VCaP (cell line): Measurements from ENCODE around the gene BSN.

Source experiments
- H3K27ac ChIP-seq: fragments of 450-650 bp; 2 replicates; pipeline ENCODE4 v1.5.1; 2017
- TF ChIP-seq, protein P1 (sequence below): fragments of 450-650 bp; conservative IDR thresholded peaks from 2 replicates; pipeline ENCODE4 v1.5.1; 2017; ENCODE audit warnings: mild to moderate bottlenecking, moderate library complexity

The BSN gene

DNA sequence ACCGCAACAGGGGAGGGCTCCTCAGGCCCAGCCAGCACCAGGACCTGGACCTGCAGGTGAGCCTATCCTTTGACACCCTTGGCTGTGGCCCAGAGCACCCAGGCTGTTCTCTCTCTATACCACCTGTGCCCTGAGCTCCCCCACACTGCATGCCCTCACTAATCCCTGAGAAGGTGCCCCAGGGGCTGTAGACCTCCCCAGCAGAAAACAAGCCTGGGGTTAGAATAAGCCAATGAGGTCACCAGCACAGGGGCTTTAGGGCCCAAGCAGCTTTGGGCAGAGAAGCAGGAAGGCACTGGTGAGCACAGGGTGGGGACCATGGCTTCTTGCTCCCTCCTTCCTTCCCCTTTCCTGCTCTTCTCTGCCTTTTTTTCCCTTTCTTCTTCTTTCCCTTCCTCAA lies 109.6 kb downstream of the BSN start:
- H3K27ac ChIP-seq: no peak overlapping the region
- TF ChIP-seq, protein P1, sequence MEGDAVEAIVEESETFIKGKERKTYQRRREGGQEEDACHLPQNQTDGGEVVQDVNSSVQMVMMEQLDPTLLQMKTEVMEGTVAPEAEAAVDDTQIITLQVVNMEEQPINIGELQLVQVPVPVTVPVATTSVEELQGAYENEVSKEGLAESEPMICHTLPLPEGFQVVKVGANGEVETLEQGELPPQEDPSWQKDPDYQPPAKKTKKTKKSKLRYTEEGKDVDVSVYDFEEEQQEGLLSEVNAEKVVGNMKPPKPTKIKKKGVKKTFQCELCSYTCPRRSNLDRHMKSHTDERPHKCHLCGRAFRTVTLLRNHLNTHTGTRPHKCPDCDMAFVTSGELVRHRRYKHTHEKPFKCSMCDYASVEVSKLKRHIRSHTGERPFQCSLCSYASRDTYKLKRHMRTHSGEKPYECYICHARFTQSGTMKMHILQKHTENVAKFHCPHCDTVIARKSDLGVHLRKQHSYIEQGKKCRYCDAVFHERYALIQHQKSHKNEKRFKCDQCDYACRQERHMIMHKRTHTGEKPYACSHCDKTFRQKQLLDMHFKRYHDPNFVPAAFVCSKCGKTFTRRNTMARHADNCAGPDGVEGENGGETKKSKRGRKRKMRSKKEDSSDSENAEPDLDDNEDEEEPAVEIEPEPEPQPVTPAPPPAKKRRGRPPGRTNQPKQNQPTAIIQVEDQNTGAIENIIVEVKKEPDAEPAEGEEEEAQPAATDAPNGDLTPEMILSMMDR: no peak

DNA sequence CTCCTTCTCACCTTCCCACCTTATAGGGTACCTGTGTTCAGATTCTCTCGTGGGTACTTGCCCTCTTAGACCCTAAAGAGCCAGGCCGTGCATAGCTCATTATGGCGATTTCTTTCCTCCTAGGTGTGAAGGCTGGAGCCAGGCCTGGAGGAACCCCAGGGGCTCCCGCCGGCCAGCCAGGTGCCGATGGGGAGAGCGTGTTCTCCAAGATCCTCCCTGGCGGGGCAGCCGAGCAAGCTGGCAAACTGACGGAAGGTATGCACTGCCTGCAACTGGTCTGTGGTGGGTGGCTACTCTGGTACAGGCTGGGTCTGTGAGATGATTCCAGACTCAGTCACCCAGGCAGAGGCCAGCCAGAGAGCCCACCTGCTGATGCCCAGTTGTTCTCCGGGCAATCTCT lies 110.0 kb downstream of the BSN start:
- H3K27ac ChIP-seq: no peak overlapping the region
- TF ChIP-seq, protein P1: no peak

DNA sequence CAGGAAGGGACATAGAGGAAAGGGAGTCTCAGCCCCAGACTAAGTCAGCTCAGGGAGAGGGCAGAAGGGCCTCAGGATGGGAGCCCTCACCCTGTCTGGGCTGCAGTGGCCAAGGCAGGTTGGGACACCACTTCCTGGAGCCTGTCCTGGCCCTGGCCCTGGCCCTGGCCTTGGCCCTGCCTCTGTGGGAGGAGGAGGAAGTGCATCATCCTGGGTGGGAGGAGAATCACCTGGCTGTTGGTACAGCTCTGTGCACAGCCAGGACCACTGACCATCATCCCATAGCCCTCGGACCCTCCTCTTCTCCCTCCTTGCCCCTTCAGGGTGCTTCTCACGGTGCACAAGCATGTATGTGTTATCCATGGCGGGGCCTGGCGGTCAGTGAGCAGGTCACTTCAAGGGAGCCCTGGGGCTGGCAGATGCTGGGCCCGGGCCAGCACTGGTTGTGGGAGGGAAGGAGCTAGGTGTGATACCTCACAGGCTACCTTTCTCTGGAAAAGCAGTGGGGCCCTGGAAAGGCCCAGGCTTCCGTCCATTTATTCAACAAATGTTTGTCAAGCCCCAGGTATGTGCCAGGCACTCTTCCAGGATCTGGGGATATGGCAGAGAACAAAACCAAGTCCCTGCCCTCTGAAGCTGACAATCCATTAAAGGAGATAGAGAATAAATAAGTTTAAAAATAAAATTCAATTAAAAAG lies 111.7 kb downstream of the BSN start:
- 0 out of 2 replicates have a peak overlapping the region, but pooled peaks have one; percentile 14 for H3K27ac ChIP-seq
- TF ChIP-seq, protein P1: no peak

DNA sequence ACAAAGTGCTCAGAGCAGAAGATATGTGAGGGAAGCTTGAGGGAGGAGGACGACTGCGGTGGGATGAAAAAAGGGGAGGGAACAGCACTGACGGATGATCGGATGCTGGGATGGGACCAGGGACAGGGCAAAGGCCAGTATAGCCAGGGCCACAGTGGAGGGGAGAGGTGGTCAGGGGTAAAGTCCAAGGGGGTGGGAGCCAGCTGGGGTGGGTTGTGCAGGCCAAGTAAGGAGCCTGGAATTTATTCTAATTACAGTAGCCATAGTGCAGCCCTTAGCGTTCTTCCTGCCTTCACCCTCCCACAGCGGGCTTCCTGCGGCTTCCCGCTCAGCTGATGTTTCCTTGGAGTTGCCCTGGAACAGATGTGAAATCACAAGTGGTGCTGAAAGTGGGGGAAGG lies 112.3 kb downstream of the BSN start:
- TF ChIP-seq, protein P1: no peak
- no peak overlapping the region for H3K27ac ChIP-seq

DNA sequence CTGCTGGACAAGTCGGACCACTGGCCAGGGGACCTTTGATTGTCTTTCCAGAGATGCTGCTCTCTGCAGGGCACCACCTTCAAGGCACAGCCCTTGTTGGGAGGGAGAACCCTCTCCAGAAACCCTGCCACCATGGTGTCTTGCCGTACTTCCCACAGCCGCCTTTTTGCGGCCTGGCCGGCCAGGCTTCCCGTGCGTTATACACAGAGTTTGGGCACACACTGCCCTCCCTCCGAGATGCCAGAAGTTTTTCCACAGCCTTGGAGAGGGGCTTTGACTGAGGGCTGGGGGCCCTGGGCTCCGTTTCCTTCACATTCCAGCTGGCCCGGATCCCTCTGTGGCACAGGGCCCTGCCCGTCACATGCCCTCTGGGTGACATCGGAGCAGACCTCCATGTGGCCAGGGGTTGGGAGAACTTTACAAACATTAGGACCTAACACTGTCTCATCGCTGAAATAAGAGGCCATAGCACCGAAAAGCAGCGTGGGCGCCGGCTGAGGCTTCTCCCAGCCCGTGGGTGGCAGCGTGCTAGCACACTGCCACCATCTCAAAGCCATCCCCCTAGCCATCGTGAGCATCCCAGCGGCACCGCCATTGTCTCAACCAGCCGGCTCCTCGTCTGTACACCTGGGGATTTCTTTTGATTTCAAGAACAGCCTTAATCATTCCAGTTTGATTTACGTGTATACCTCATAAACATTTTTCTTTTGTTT lies 113.6 kb downstream of the BSN start:
- no peak overlapping the region for H3K27ac ChIP-seq
- TF ChIP-seq, protein P1: no peak

DNA sequence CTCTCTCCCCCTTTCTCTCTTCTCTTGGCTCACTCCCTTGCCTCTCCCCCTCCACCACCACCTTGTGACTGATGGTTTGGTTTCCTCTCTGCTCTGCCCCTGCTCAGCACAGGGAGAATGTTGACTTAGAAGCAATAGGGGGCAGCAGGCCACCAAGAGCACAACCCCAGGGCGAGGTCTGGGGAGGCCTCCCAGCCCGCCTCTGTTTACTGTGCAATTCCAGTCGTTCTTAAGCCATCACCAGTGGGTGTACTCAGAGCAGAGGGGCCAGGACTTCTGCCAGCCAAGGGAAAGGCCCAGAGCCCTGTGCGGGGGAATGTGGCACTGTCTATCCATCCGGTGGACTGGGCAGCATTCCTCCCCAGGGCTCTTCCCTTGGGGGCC lies 114.1 kb downstream of the BSN start:
- H3K27ac ChIP-seq: no peak overlapping the region
- TF ChIP-seq, protein P1: no peak

DNA sequence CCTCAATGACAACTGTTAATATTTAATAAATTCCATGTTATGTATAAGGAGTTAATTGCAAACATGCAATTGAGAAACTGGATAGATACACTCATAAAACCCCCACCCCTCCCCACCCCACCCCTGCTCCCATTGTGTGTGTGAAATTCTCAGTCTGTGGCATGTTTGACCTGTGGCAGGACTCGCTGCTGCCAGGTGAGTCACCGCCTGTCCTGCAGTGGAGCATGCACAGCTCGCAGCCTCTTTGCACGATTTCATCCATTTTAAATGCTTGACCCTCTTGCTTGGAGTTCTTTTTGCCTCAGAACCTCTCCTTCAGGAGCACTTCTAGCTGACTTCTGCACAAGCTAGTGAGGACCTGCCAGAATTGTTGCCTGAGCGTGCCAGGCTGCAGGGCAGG lies 114.6 kb downstream of the BSN start:
- TF ChIP-seq, protein P1: no peak
- no peak overlapping the region for H3K27ac ChIP-seq
